HG02610 (cell line): ENCODE results near the gene HHATL.
A peak's percentile ranks its signal among the peaks of the same experiment; 100 is the strongest.

Source experiments
- ATAC-seq: cut with Tn5 transposase; IDR thresholded peaks from one replicate; pipeline ENCODE4 v1.9.1; 2021; ENCODE audit warnings: mild to moderate bottlenecking, moderate library complexity; ENCODE audit not compliant: unreplicated experiment

Gene HHATL

DNA sequence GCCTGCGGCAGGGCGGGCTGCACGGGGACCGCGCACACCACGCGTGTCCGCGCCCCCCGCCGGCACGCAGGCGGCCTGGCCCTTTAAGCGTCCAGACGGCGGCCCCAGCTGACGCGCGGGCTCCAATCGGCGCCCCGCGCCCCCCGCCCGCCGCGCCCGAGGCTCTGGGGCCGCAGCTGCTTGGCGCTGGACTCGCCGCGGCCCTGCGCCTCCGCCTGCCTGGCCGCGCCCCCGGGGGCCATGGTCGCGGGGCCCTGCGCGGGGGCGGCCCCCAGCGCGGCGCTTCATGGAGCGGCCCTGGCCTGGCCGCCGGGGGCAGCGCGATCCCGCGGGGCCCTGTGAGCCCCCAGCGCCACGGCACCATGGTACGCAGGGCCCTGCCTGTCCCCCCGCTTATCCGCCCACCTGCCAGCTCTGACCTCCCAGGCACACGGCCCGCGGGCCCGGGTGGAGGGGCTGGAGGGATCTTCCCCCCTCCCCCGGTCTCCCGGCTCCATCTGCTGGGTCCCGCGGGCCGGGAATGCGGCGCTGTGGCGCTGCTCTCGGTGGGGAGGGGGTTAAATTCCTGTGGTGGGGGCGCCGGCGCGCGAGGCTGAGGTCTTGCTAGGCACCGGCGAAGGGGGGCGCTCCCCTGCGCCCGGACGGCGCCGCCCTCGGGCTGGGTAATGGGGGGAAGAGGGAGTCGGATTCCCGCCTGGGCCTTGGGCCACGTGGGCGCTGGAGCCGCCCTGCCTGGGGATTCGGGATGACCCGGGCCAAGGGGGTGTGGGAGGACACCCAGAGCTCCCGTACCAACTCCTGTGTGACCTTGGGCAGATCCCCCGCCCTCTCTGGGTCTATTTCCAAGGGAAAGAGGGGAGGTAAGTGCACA is 48.0 kb downstream of the HHATL start:
- ATAC-seq: no peak

GRCh38 chr3:42653560-42654330 is 48.9 kb downstream of the HHATL start, which contains the start of gene ZBTB47:
Gene ZBTB47 (plus strand): TSS chr3:42653697. CDS start chr3:42658356, 4,659 bp downstream.
- no peak for ATAC-seq

GRCh38 chr3:42653303-42653559 is 49.4 kb downstream of the HHATL start:
- ATAC-seq: no peak

DNA sequence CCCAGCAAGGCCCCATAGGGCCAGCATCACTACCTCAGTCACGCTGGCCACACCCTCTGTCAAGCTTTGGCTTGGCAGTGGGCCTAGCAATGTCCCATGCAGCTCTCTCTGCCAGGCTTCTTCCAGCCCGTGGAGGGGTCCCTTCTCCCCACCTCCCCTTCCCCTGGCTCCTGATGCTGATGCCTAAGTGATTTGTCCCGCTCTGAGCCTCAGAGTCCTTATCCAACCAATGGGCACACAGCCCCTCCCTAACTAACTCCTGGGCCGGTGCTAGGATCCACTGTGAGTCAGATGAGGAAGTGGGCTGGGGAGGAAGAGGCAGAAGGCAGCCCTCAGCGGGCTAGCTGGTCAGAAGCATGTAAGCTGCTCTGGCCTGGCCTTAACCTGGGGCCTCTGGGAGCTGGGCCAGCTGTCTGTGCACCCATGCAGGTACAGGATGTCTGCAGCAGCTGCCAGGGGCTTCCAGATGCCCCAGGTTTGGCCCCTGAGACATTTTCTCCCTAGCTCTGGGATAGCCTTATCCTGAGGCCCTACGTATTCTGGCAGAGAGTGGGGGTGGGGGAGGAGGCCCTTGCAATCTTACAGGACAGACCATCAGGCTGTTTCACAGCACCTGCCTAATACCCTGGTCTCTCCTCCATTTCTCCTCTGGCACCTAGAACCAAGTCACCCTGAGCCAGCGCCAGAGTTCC is 49.8 kb downstream of the HHATL start:
- ATAC-seq: peak; percentile 57

GRCh38 chr3:42652251-42652610 is 50.4 kb downstream of the HHATL start:
- no peak for ATAC-seq

DNA sequence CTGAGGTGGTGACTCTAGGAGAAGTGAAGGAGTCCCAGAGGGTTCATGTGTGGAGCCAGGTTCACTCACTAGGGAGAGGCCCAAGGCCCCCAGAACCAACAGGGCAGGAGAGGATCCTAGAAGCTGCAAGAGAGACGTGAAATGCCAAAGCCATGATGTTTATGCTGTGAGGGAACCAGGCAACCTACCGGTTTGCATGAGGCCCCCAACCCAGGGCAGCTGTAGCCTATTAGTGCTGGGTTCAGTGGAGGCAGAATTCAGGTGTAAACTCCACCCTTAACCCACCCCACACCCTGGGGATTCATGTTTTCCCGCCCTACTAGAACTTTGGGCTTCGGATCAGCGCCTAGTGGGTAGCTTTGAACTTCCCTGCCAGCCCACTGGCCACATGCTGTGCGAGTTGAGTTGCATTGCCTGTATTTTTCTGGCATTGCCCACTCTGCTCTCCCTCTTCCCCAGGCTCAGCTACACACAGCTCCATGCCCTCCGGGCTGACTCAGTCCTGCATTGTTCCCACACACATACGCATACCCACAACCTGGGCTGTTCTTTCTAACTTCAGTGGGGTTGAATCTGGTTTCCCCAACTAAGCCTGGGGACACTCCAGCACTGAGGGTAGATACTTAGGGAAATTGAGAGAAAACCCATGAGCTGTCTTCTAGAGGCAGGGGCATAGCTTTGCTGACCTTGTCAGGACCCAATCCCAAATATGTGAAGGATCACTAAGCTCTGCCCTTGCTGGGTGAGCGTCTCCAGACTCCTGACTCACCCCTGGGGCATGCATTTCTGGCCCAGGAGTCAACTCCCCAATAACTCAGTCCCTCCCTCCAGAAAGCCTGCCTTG is 51.1 kb downstream of the HHATL start:
- ATAC-seq: no peak

DNA sequence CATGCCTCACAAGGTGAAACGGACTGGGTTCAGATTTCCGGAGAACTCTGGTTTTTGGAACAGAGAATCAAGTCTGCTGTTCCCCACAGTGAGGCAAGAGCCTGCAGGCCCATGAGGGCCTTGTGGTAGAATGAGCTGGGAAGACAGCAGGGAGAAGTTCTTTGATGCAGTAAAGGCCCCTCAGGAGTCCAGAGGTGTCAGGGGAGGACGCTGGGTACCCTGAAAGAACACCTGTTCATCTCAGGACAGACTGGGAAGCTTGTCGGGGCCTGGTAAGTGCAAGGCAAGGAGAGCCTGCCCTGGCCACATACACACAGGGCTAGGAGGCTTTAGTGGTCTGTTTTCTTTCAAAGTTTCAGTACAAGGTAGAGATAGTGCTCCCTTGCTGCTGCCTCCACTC is 52.8 kb downstream of the HHATL start:
- no peak for ATAC-seq

- no peak for ATAC-seq
These were observed 53.6 kb downstream of the HHATL start for GRCh38 chr3:42649006-42649405.

DNA sequence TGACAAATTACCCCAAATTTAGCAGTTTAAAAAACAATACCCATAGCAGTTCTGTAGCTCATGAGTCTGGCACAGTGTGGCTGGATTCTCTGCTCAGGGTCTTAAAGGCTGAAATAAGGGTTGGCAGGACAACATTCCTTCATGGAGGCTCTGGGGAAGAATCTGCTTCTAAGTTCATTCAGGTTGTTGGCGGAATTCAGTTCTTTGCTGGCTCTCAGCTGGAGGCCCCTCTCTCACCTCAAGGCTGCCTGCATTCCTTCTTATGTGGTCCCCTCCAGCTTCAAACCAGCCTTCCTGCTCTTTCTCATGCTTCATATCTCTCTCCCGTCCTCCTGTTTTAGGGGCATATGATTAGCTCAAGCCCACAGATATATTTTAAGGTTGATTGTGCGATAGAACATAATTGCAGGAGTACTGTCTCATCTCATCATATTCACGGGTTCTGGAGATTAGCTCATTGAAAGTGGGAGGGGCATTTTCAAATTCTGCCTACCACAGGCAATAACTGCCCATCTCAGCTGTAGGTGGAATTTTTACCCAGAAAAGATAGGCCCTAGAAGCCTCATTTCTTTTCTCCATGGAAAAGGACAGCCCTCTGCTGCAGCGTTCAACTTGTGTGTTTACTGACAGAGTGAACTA is 54.7 kb downstream of the HHATL start:
- no peak for ATAC-seq
